GM23338 (cell line): ENCODE measurements around the gene MAP4K4. TPM values are rescaled to one million over a fixed set of nuclear protein-coding genes. Genes with fewer than 3 reads are reported as not detected.

Experiments
- ATAC-seq: fragments of 200-7000 bp; cut with Tn5 transposase; 3 replicates; pipeline ENCODE4 v1.9.1; 2020
- DNase-seq: peaks from one replicate; pipeline ENCODE4 v3.0.0-alpha.2; 2015; ENCODE audit warnings: low spot score
- H2AFZ ChIP-seq: fragments of 200-600 bp; sonication (generic); 2 replicates; pipeline ENCODE4 v1.8.0; 2016; ENCODE audit warnings: antibody characterized with exemption, mild to moderate bottlenecking, moderate library complexity
- H3F3A ChIP-seq: fragments of 200-600 bp; sonication (generic); replicated peaks from 2 replicates; pipeline ENCODE4 v1.8.0; 2017; ENCODE audit warnings: antibody characterized with exemption, mixed run types, low read depth
- H3K27ac ChIP-seq: fragments of 200-600 bp; sonication (generic); 2 replicates; pipeline ENCODE4 v1.6.1; 2016; ENCODE audit warnings: low read depth
- H3K27me3 ChIP-seq: fragments of 200-600 bp; sonication (generic); 2 replicates; pipeline ENCODE4 v1.8.0; 2016; ENCODE audit warnings: mild to moderate bottlenecking, mixed run types, moderate library complexity; ENCODE audit not compliant: insufficient read depth
- H3K36me3 ChIP-seq: fragments of 200-600 bp; sonication (generic); 2 replicates; pipeline ENCODE4 v1.8.0; 2016; ENCODE audit warnings: mild to moderate bottlenecking; ENCODE audit not compliant: insufficient read depth
- H3K4me1 ChIP-seq: fragments of 200-600 bp; sonication (generic); 2 replicates; pipeline ENCODE4 v1.8.0; 2016; ENCODE audit warnings: mild to moderate bottlenecking, moderate library complexity; ENCODE audit not compliant: insufficient read depth
- H3K4me2 ChIP-seq: fragments of 200-600 bp; sonication (generic); 2 replicates; pipeline ENCODE4 v1.7.1; 2017; ENCODE audit warnings: mixed run types
- H3K4me3 ChIP-seq: fragments of 200-600 bp; sonication (generic); 2 replicates; pipeline ENCODE4 v1.6.1; 2016; ENCODE audit warnings: mixed run types
- H3K79me2 ChIP-seq: fragments of 200-600 bp; sonication (generic); replicated peaks from 2 replicates; pipeline ENCODE4 v1.8.0; 2017; ENCODE audit warnings: mild to moderate bottlenecking; ENCODE audit not compliant: insufficient read depth
- H3K9me2 ChIP-seq: fragments of 200-600 bp; sonication (generic); 2 replicates; pipeline ENCODE4 v1.8.0; 2017; ENCODE audit not compliant: insufficient read depth
- H4K20me1 ChIP-seq: fragments of 200-600 bp; sonication (generic); replicated peaks from 2 replicates; pipeline ENCODE4 v1.8.0; 2017; ENCODE audit warnings: mild to moderate bottlenecking; ENCODE audit not compliant: insufficient read depth
- H3K27ac Mint-ChIP-seq: 2 replicates; pipeline ENCODE4 v1.8.0; 2020; ENCODE audit warnings: inconsistent platforms, mild to moderate bottlenecking, moderate library complexity, mixed read lengths
- H3K27me3 Mint-ChIP-seq: 3 replicates; pipeline ENCODE4 v1.8.0; 2022; ENCODE audit warnings: low read depth, mild to moderate bottlenecking, moderate library complexity, mixed read lengths, inconsistent platforms; ENCODE audit not compliant: insufficient read depth, poor library complexity
- H3K36me3 Mint-ChIP-seq: 3 replicates; pipeline ENCODE4 v1.8.0; 2021; ENCODE audit warnings: low read depth, mild to moderate bottlenecking, inconsistent platforms, moderate library complexity, mixed read lengths
- H3K4me1 Mint-ChIP-seq: 3 replicates; pipeline ENCODE4 v1.8.0; 2020; ENCODE audit warnings: mild to moderate bottlenecking, inconsistent platforms, mixed read lengths
- H3K4me3 Mint-ChIP-seq: 3 replicates; pipeline ENCODE4 v1.8.0; 2021; ENCODE audit warnings: moderate library complexity, mild to moderate bottlenecking, inconsistent platforms, mixed read lengths
- H3K9me3 Mint-ChIP-seq: 3 replicates; pipeline ENCODE4 v1.8.0; 2020; ENCODE audit warnings: moderate library complexity, mild to moderate bottlenecking, inconsistent platforms, mixed read lengths
- JUNB ChIP-seq: IDR thresholded peaks from one replicate; pipeline ENCODE4 v1.6.1; 2016; ENCODE audit warnings: antibody characterized with exemption; ENCODE audit not compliant: unreplicated experiment
- NANOG ChIP-seq: IDR thresholded peaks from 2 replicates; pipeline ENCODE4 v1.6.1; 2016; ENCODE audit warnings: antibody characterized with exemption, borderline replicate concordance
- POLR2AphosphoS5 ChIP-seq: IDR thresholded peaks from 2 replicates; pipeline ENCODE4 v1.6.1; 2016; ENCODE audit warnings: antibody characterized with exemption, low read depth
- STAT1 ChIP-seq: IDR thresholded peaks from one replicate; pipeline ENCODE4 v1.6.1; 2016; ENCODE audit warnings: antibody characterized with exemption; ENCODE audit not compliant: unreplicated experiment
- ZNF114 ChIP-seq: fragments of 250-450 bp; sonication (Bioruptor Pico); IDR thresholded peaks from 2 replicates; pipeline ENCODE4 v1.5.0; 2020; ENCODE audit warnings: mild to moderate bottlenecking, moderate library complexity
- polyA plus RNA-seq: library from polyadenylated mRNA; unstranded; fragments of >200 nt; fragmentation: Nextera tagmentation; extraction: Ambion mirVana; gene quantifications from 2 replicates; pipeline ENCODE4 v1.2.1, GENCODE V29; 2016
- total RNA-seq: library from RNA; depleted of rRNA; stranded (reverse); fragments of >200 nt; shearing (Covaris generic); gene quantifications from 2 replicates; pipeline ENCODE4 v1.2.3, GENCODE V29; 2014
- TF ChIP-seq, protein P1 (sequence below): fragments of 250-450 bp; sonication (Bioruptor Pico); IDR thresholded peaks from 2 replicates; pipeline ENCODE4 v1.5.0; 2020; ENCODE audit warnings: mild to moderate bottlenecking, moderate library complexity

The MAP4K4 gene
- total and polyA plus RNA-seq, 2 experiments from 2014 or later: 34.6 to 99.2 TPM

DNA sequence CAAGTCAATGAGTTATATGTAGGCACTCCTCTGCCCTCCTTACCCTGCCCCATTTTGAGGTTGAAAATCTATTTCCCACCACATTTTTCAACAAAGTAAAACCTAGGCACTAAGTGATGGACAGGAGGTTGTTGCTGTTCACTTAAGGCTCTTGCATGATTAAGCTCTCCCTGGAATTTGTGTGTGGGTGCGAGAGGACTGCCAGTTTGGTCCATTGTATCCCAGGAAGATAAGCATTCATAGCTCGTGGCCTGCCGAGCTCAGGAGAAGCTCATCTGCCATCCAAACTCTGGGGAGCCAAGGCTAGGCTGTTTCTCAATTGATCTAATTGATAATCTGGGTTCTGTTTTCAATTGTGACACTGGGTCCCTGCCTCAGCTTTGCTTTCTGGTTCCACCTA lies 4.7 kb upstream of the MAP4K4 start:
- Histone ChIP-seq H3K27me3 (no peaks in the 10 kb centered on the region), H2AFZ (no peak overlapping the region), H4K20me1 (no peaks in the 10 kb centered on the region), H3K4me1 (peaks cover 6% of the 10 kb centered on the region), H3K27ac (no peak overlapping the region), H3K4me3 (no peak overlapping the region), H3K79me2 (no peaks in the 10 kb centered on the region), H3F3A (peaks cover 8% of the 10 kb centered on the region; the same call in 1 of the 2 replicates), H3K36me3 (no peaks in the 10 kb centered on the region), H3K4me2 (no peak overlapping the region), H3K9me2 (no peaks in the 10 kb centered on the region)
- ATAC-seq (no peak), DNase-seq (no peak)
- peaks cover 6% of the 10 kb centered on the region for H3K27me3 Mint-ChIP-seq
- no peak overlapping the region for H3K27ac Mint-ChIP-seq
- no peak overlapping the region for H3K4me3 Mint-ChIP-seq
- H3K9me3 Mint-ChIP-seq: no peaks in the 10 kb centered on the region; the same call in 1 of the 3 replicates
- peaks cover 7% of the 10 kb centered on the region; the same call in 2 of the 3 replicates for H3K4me1 Mint-ChIP-seq
- TF ChIP-seq POLR2AphosphoS5 (no peak), ZNF114 (CRISPR knock-in tag) (no peak), JUNB (no peak)
- TF ChIP-seq, protein P1, sequence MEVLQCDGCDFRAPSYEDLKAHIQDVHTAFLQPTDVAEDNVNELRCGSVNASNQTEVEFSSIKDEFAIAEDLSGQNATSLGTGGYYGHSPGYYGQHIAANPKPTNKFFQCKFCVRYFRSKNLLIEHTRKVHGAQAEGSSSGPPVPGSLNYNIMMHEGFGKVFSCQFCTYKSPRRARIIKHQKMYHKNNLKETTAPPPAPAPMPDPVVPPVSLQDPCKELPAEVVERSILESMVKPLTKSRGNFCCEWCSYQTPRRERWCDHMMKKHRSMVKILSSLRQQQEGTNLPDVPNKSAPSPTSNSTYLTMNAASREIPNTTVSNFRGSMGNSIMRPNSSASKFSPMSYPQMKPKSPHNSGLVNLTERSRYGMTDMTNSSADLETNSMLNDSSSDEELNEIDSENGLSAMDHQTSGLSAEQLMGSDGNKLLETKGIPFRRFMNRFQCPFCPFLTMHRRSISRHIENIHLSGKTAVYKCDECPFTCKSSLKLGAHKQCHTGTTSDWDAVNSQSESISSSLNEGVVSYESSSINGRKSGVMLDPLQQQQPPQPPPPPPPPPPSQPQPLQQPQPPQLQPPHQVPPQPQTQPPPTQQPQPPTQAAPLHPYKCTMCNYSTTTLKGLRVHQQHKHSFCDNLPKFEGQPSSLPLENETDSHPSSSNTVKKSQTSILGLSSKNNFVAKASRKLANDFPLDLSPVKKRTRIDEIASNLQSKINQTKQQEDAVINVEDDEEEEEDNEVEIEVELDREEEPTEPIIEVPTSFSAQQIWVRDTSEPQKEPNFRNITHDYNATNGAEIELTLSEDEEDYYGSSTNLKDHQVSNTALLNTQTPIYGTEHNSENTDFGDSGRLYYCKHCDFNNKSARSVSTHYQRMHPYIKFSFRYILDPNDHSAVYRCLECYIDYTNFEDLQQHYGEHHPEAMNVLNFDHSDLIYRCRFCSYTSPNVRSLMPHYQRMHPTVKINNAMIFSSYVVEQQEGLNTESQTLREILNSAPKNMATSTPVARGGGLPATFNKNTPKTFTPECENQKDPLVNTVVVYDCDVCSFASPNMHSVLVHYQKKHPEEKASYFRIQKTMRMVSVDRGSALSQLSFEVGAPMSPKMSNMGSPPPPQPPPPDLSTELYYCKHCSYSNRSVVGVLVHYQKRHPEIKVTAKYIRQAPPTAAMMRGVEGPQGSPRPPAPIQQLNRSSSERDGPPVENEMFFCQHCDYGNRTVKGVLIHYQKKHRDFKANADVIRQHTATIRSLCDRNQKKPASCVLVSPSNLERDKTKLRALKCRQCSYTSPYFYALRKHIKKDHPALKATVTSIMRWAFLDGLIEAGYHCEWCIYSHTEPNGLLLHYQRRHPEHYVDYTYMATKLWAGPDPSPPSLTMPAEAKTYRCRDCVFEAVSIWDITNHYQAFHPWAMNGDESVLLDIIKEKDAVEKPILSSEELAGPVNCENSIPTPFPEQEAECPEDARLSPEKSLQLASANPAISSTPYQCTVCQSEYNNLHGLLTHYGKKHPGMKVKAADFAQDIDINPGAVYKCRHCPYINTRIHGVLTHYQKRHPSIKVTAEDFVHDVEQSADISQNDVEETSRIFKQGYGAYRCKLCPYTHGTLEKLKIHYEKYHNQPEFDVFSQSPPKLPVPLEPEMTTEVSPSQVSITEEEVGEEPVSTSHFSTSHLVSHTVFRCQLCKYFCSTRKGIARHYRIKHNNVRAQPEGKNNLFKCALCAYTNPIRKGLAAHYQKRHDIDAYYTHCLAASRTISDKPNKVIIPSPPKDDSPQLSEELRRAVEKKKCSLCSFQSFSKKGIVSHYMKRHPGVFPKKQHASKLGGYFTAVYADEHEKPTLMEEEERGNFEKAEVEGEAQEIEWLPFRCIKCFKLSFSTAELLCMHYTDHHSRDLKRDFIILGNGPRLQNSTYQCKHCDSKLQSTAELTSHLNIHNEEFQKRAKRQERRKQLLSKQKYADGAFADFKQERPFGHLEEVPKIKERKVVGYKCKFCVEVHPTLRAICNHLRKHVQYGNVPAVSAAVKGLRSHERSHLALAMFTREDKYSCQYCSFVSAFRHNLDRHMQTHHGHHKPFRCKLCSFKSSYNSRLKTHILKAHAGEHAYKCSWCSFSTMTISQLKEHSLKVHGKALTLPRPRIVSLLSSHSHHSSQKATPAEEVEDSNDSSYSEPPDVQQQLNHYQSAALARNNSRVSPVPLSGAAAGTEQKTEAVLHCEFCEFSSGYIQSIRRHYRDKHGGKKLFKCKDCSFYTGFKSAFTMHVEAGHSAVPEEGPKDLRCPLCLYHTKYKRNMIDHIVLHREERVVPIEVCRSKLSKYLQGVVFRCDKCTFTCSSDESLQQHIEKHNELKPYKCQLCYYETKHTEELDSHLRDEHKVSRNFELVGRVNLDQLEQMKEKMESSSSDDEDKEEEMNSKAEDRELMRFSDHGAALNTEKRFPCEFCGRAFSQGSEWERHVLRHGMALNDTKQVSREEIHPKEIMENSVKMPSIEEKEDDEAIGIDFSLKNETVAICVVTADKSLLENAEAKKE (CRISPR knock-in tag): no peak
- no peaks in the 10 kb centered on the region for H3K36me3 Mint-ChIP-seq

DNA sequence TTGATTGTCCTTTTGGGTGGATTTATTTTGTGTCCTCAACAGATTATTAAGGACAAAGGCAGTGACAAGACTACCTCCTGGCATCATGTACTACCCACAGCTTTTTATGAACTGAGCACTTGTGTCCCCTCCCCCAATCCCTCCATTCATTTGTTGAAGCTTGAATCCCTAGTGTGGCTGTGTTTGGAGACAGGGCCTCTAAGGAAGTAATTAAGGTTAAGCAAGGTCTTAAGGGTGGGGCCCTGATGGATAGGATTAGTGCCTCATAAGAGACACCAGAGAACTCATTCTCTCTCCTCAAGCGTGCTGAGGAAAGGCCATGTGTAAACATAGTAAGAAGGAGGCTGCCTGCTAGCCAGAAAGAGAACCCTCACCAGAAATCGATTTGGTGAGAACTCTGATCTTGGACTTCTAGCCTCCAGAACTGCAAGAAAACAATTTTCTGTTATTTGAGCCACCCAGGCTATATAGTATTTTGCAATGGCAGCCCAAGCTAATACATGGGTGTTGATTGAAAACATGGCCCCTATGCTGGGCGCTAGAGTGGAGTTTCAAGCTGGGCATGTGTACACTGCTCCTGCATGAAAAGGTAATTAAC lies 3.4 kb upstream of the MAP4K4 start:
- no peak overlapping the region for H3K27ac ChIP-seq
- H4K20me1 ChIP-seq: peaks cover 3% of the 10 kb centered on the region
- Mint-ChIP-seq H3K36me3 (no peaks in the 10 kb centered on the region), H3K9me3 (no peaks in the 10 kb centered on the region; the same call in 1 of the 3 replicates), H3K4me3 (no peak overlapping the region), H3K27ac (no peak overlapping the region), H3K27me3 (peaks cover 6% of the 10 kb centered on the region), H3K4me1 (peaks cover 7% of the 10 kb centered on the region; the same call in 2 of the 3 replicates)
- H3K27me3 ChIP-seq: peaks cover 4% of the 10 kb centered on the region; the same call in 1 of the 2 replicates
- H3F3A ChIP-seq: peaks cover 8% of the 10 kb centered on the region; the same call in 1 of the 2 replicates
- H3K36me3 ChIP-seq: no peaks in the 10 kb centered on the region
- peaks cover 9% of the 10 kb centered on the region for H3K79me2 ChIP-seq
- ATAC-seq: no peak
- H3K9me2 ChIP-seq: no peaks in the 10 kb centered on the region
- no peak overlapping the region for H2AFZ ChIP-seq
- no peak overlapping the region for H3K4me2 ChIP-seq
- DNase-seq: no peak
- peaks cover 11% of the 10 kb centered on the region for H3K4me1 ChIP-seq
- H3K4me3 ChIP-seq: no peak overlapping the region
- TF ChIP-seq, protein P1 (CRISPR knock-in tag): no peak
- TF ChIP-seq NANOG (no peak), STAT1 (no peak)
